Stimulated activated CD8-positive, alpha-beta memory T cell treated with anti-CD3 and anti-CD28 coated beads, Interleukin-15, amount 100 ng/mL, for 4 hours (primary cell): ENCODE results near the gene STARD4.

Source experiments
- DNase-seq, 2 donors: peaks; one replicate each; pipeline ENCODE4 v3.0.0-alpha.2; 2020; ENCODE audit warnings: low read depth in 2 of 2

STARD4 gene

GRCh38 chr5:111512375-111513130, at the start of gene STARD4:
Gene STARD4, minus strand, starts transcription at chr5:111512535. Its CDS starts 5,102 bp downstream, at chr5:111507433.
- peak; percentile 85 to 92 for DNase-seq

GRCh38 chr5:111559680-111560079, 47.3 kb upstream of the STARD4 start:
- DNase-seq: no peak

- no peak for DNase-seq
Measured at GRCh38 chr5:111557686-111558085, 45.4 kb upstream of the STARD4 start.

GRCh38 chr5:111557111-111557510, 44.8 kb upstream of the STARD4 start:
- DNase-seq: no peak

GRCh38 chr5:111556501-111556900, 44.2 kb upstream of the STARD4 start:
- no peak for DNase-seq

- DNase-seq: no peak
Measured at GRCh38 chr5:111555760-111556159, 43.4 kb upstream of the STARD4 start.

GRCh38 chr5:111553868-111554267, 41.5 kb upstream of the STARD4 start:
- no peak for DNase-seq

GRCh38 chr5:111552896-111553295, 40.6 kb upstream of the STARD4 start:
- no peak for DNase-seq

- DNase-seq: no peak
Measured at GRCh38 chr5:111552492-111552891, 40.2 kb upstream of the STARD4 start.

GRCh38 chr5:111551569-111552275, 39.4 kb upstream of the STARD4 start:
- DNase-seq: no peak

GRCh38 chr5:111551161-111551560, 38.8 kb upstream of the STARD4 start:
- DNase-seq: no peak

GRCh38 chr5:111550282-111551020, 38.1 kb upstream of the STARD4 start:
- peak; percentile 16 to 37 for DNase-seq

GRCh38 chr5:111548992-111549649, 36.8 kb upstream of the STARD4 start:
- DNase-seq: no peak

GRCh38 chr5:111548348-111548950, 36.1 kb upstream of the STARD4 start:
- DNase-seq: no peak

GRCh38 chr5:111545031-111545430, 32.7 kb upstream of the STARD4 start:
- DNase-seq: no peak

- no peak for DNase-seq
Measured at GRCh38 chr5:111537141-111538024, 25.0 kb upstream of the STARD4 start.

- no peak for DNase-seq
Measured at GRCh38 chr5:111535879-111536549, 23.7 kb upstream of the STARD4 start.

- no peak for DNase-seq
Measured at GRCh38 chr5:111532886-111533582, 20.7 kb upstream of the STARD4 start.

- peak; percentile 73 to 82 for DNase-seq
Measured at GRCh38 chr5:111530298-111530740, 18.0 kb upstream of the STARD4 start.
